Heart left ventricle (tissue), 16 donors: ENCODE measurements around the gene PDYN. TPM values are rescaled to one million over a fixed set of nuclear protein-coding genes. Genes with fewer than 3 reads are reported as not detected.

Experiments used
- ATAC-seq, 4 donors: fragments of 200-7000 bp; cut with Tn5 transposase; one replicate each; pipeline ENCODE4 v1.9.1; 2020 to 2022; ENCODE audit warnings: moderate library complexity in 4 of 4, mild to moderate bottlenecking in 3 of 4, moderate number of reproducible peaks in 1 of 4
- DNase-seq, 5 donors: peaks; one replicate each; pipeline ENCODE4 v3.0.0-alpha.2; 2020
- H3K27ac ChIP-seq, 12 donors: fragments of 200-600 bp; sonication (generic) in 4 of 12; one replicate each; pipeline versions ENCODE4 v1.5.0 to v1.8.0; 2016 to 2022; ENCODE audit warnings: mild to moderate bottlenecking in 2 of 12
- H3K27me3 ChIP-seq, 9 donors: fragments of 200-600 bp; sonication (generic) in 2 of 9; one replicate each; pipeline versions ENCODE4 v1.5.1 to v1.8.0; 2016 to 2022; ENCODE audit warnings: mild to moderate bottlenecking in 3 of 9
- H3K36me3 ChIP-seq, 9 donors: fragments of 200-600 bp; sonication (generic) in 2 of 9; one replicate each; pipeline versions ENCODE4 v1.5.0 to v1.8.0; 2018 to 2022; ENCODE audit warnings: mild to moderate bottlenecking in 2 of 9
- H3K4me1 ChIP-seq, 12 donors: fragments of 200-600 bp; sonication (generic) in 4 of 12; one replicate each; pipeline versions ENCODE4 v1.5.0 to v1.8.0; 2016 to 2022; ENCODE audit warnings: mild to moderate bottlenecking in 3 of 12
- H3K4me3 ChIP-seq, 12 donors: fragments of 200-600 bp; sonication (generic) in 4 of 12; one replicate each; pipeline versions ENCODE4 v1.5.0 to v1.8.0; 2017 to 2022; ENCODE audit warnings: mild to moderate bottlenecking in 9 of 12, moderate library complexity in 4 of 12
- H3K9me3 ChIP-seq, 12 donors: fragments of 200-600 bp; sonication (generic) in 4 of 12; one replicate each; pipeline versions ENCODE4 v1.5.0 to v1.8.0; 2016 to 2022; ENCODE audit warnings: mild to moderate bottlenecking in 1 of 12
- POLR2A ChIP-seq, 2 donors: fragments of 450-650 bp; IDR thresholded peaks; one replicate each; pipeline ENCODE4 v1.6.1; 2017; ENCODE audit warnings: antibody characterized with exemption in 2 of 2, mild to moderate bottlenecking in 2 of 2, moderate library complexity in 2 of 2
- WGBS, 4 donors: extraction: QIAGEN DNeasy Blood & Tissue Kit in 2 of 4; methylation state at CpG; one replicate each; pipeline versions ENCODE4 v1.1.5 to v1.1.7; 2013 to 2018; 5-methylcytosine and 5-hydroxymethylcytosine counted together
- intact Hi-C, 10 donors: fragments of 100-400 bp; cut with DNase I; formaldehyde crosslinking; loops; one replicate each; pipeline versions ENCODE4 v1.11.1 to v1.14.2; 2022
- polyA plus RNA-seq, 2 donors: library from polyadenylated mRNA; stranded (reverse); fragments of 200-250 nt; gene quantifications; one replicate each; pipeline ENCODE4 v1.2.3, GENCODE V29; 2013
- total RNA-seq, 9 donors: library from RNA; depleted of rRNA in 2 of 9; stranded (reverse); fragments of >200 nt in 2 of 9; fragmentation: NEBNext Ultra II Directional in 3 of 9; extraction: Animal tissue kit (Norgen Biotek cat#: 25700) in 3 of 9; gene quantifications; one replicate each; pipeline versions ENCODE4 v1.1.0 to v1.2.4, GENCODE V29; 2016 to 2023
- TF ChIP-seq, protein P1 (sequence below), 12 donors: fragments of 200-600 bp; sonication (generic) in 4 of 12; IDR thresholded peaks; one replicate each; pipeline versions ENCODE4 v1.5.0 to v1.8.0; 2018 to 2022; ENCODE audit warnings: antibody characterized with exemption in 12 of 12, mild to moderate bottlenecking in 5 of 12
- donor health status: ischemic (EF 13 %, LVEDD 7.1; RV severe dilation, severe dysfunction).
- donor health status: healthy with polysubstance abuse.
- donor health status: DM: no; HTN: yes; CAD: no.
- donor health status: DM: no; HTN: no; CAD: no.
- donor health status: ischemic (EF 25% LVEDD 6.9; RV normal size, moderate dysfunction).
- donor health status: ischemic (EF 25% LVEDD 5.7; RV mildly dilated, moderate dysfunction).
- donor health status: healthy.
- donor health status: DM: yes; HTN: yes; CAD: no.
- donor health status: ischemic (EF 35%, LVEDD 5.7; RV mildly dilated, moderate dysfunction).
- donor health status: nonischemic (EF 11% LVEDD 7.7; RV severe dilation, severe dysfunction).
- donor health status: DM: yes; HTN: yes; CAD: no.
- donor health status: PGD.
- donor health status: ischemic (EF 29% LVEDD 5.4; RV normal size, mild dysfunction).
- donor health status: nonischemic (EF 23%, LVEDD 6.1; RV moderate dilation, normal function).

The PDYN gene
- total and polyA plus RNA-seq, 11 donors: not detected

DNA sequence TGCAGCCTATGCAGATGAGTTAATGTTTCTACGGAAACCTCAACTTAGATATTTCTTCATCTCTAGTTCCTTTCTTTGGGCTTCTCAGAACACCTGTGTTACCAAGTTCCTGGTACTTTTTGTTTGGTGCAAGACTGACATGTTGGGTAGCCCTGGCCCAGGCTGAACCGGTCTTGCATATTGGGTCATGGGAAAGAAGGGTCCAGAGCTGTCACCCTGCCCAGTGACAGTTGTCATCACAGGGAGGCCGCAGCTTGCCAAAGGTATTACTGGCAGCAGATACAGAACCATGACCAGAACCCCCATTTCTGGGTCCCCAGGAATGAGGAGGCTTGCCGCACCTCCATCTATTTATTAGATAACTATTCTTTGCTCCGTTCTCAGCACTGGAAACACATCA lies 40.2 kb downstream of the PDYN start:
- ATAC-seq (no peak), DNase-seq (no peak)
- Histone ChIP-seq H3K36me3 (no peaks in the 10 kb centered on the region), H3K9me3 (no peaks in the 10 kb centered on the region), H3K27ac (peak overlapping the region in 1 of 12 donors; percentile 61), H3K27me3 (peaks cover 0 to 4% (median 0%) of the 10 kb centered on the region in 9 donors), H3K4me1 (peaks cover 0 to 27% (median 0%) of the 10 kb centered on the region in 12 donors), H3K4me3 (no peak overlapping the region)
- intact Hi-C loops: no loop called here
- 86 to 95% (median 94%) methylated on average over 5 of the region's 5 CpGs for WGBS, 4 donors
- TF ChIP-seq, protein P1, sequence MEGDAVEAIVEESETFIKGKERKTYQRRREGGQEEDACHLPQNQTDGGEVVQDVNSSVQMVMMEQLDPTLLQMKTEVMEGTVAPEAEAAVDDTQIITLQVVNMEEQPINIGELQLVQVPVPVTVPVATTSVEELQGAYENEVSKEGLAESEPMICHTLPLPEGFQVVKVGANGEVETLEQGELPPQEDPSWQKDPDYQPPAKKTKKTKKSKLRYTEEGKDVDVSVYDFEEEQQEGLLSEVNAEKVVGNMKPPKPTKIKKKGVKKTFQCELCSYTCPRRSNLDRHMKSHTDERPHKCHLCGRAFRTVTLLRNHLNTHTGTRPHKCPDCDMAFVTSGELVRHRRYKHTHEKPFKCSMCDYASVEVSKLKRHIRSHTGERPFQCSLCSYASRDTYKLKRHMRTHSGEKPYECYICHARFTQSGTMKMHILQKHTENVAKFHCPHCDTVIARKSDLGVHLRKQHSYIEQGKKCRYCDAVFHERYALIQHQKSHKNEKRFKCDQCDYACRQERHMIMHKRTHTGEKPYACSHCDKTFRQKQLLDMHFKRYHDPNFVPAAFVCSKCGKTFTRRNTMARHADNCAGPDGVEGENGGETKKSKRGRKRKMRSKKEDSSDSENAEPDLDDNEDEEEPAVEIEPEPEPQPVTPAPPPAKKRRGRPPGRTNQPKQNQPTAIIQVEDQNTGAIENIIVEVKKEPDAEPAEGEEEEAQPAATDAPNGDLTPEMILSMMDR (IDR thresholded peaks at IDR 0.05): no peak
- TF ChIP-seq POLR2A (IDR thresholded peaks at IDR 0.05): no peak

DNA sequence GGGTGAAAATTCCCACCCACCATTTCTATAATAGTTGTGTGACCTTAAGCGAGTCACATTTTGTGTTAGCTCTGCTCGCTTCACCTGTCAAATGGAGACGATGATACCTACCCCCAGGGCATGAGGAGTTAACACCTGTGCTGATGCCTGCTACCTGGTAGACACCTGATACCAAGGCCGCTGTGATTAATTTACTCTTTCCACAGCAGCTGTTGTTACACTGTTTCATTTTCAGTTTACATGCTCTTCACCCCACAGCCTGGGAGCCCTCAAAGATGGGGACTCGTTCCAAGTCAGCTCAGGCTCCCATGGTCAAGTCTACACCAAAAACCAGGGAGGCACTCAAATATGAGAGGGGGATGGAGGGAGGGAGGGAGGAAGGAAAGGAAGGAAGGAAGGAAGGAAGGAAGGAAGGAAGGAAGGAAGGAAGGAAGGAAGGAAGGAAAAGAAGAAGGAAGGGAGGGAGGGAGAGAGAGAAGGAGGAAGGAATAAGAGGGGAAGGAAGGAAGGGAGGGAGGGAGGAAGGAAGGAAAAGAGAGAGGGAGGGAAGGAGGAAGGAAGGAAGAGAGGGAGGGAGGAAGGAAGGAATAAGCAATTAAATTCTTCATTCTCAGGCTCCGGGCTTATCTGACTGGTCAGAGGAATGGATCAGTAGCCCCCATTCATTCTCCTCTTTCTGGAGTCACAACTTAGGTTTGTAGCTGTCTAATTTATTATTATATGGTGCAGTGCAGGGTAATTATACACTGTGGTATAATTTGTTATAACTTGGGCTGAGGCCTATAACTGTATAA lies 40.9 kb downstream of the PDYN start:
- Histone ChIP-seq H3K9me3 (no peaks in the 10 kb centered on the region), H3K4me1 (peaks cover 0 to 34% (median 0%) of the 10 kb centered on the region in 12 donors), H3K4me3 (no peak overlapping the region), H3K27ac (peak overlapping the region in 1 of 12 donors; percentile 2), H3K27me3 (peaks cover 0 to 4% (median 0%) of the 10 kb centered on the region in 9 donors), H3K36me3 (no peaks in the 10 kb centered on the region)
- no peak for TF ChIP-seq POLR2A (IDR thresholded peaks at IDR 0.05)
- TF ChIP-seq, protein P1 (IDR thresholded peaks at IDR 0.05): no peak
- DNase-seq (no peak), ATAC-seq (no peak)
- intact Hi-C loops: no loop called here
- WGBS, 4 donors: 79 to 83% (median 81%) methylated on average over 6 of the region's 6 CpGs

DNA sequence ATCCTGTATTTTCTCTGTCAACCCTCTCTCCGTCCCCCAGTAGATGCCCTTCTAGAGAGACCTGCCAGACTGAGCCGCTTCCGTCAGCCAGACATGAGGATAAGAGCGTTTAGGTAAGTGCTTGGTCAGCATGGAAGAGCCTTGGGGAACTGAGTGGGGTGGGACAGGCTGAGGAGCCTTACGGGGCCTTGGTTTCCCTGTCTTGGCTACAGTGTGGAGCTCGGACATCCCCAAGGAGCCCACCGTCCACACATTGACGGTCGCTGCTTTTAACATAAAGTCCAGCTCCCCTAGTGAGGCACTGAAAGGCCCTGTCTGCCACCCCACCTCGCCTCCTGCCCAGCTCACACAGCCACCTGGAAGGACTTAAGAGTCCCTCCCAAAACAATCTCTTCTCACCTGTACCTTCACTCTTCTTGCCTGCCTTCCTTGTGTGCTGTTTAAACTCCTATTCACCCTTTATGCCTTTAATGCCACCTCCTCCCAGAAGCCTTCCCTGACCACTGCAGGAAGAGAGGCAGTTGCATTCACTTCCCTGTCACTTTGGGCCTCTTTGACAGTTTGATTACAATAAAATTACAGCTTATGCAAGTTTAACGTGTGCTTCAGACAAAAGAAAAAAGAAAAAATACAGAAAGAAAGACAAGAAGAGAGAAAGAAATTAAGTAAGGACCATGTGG lies 42.3 kb downstream of the PDYN start:
- Histone ChIP-seq H3K36me3 (no peaks in the 10 kb centered on the region), H3K4me1 (peaks cover 0 to 48% (median 4%) of the 10 kb centered on the region in 12 donors), H3K27ac (no peak overlapping the region), H3K27me3 (peaks cover 0 to 4% (median 0%) of the 10 kb centered on the region in 9 donors), H3K9me3 (no peaks in the 10 kb centered on the region), H3K4me3 (no peak overlapping the region)
- WGBS, 4 donors: 70 to 80% (median 77%) methylated on average over 11 of the region's 11 CpGs
- ATAC-seq (no peak), DNase-seq (no peak)
- intact Hi-C loops: no loop called here
- no peak for TF ChIP-seq POLR2A (IDR thresholded peaks at IDR 0.05)
- TF ChIP-seq, protein P1 (IDR thresholded peaks at IDR 0.05): no peak

DNA sequence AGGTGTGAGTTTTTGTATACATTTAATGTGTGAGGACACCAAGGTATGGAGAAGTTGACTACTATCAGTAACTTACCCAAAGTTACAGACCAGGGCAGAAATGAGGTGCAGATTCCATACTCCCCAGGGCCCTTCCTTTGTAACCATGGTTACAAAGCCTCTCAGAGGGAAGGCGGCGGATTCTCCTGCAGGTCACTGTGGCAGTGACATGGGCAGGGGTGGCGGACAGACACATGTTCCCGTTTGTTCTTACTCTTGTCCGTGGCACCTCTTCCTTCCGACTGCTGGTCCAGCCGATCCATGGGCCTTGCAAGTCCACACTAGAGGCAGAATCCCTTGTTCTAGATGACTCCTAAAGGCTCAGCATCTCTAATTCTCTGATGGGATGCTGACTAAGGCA lies 43.0 kb downstream of the PDYN start:
- intact Hi-C loops: no loop called here
- H3K4me1 ChIP-seq: peaks cover 0 to 53% (median 4%) of the 10 kb centered on the region in 12 donors
- ATAC-seq (no peak), DNase-seq (no peak)
- H3K36me3 ChIP-seq: no peaks in the 10 kb centered on the region
- no peak overlapping the region for H3K4me3 ChIP-seq
- TF ChIP-seq, protein P1 (IDR thresholded peaks at IDR 0.05): no peak
- TF ChIP-seq POLR2A (IDR thresholded peaks at IDR 0.05): no peak
- no peaks in the 10 kb centered on the region for H3K9me3 ChIP-seq
- no peak overlapping the region for H3K27ac ChIP-seq
- 80 to 86% (median 83%) methylated on average over 7 of the region's 7 CpGs for WGBS, 4 donors
- H3K27me3 ChIP-seq: peaks cover 0 to 4% (median 0%) of the 10 kb centered on the region in 9 donors
